Fibroblast of lung (primary cell): ENCODE data around the gene TRAPPC2L.

Experiments
- CTCF ChIP-seq, 2 donors: IDR thresholded peaks in 1 of 2; conservative IDR thresholded peaks in 1 of 2; 1 replicate in 1 of 2; 2 replicates in 1 of 2; pipeline ENCODE4 v1.5.1; 2011 to 2012; ENCODE audit warnings: low read length in 2 of 2, control low read depth in 1 of 2, inconsistent platforms in 1 of 2, low read depth in 1 of 2, mild to moderate bottlenecking in 1 of 2
- EZH2 ChIP-seq: IDR thresholded peaks from 2 replicates; pipeline ENCODE4 v1.5.1; 2012; ENCODE audit warnings: low read length, control low read depth, mild to moderate bottlenecking; ENCODE audit errors: missing control alignments

- TF ChIP-seq CTCF (conservative IDR thresholded peaks at IDR 0.05 in 1 of 2, IDR thresholded peaks at IDR 0.05 in 1 of 2; ENCODE audit: low read depth in 1 of 2, low read length in 2 of 2): no peak
- no peak for TF ChIP-seq EZH2
Measured at GRCh38 chr16:88827727-88828126, 29.2 kb upstream of the TRAPPC2L start.
